HEK293 (cell line): Measurements from ENCODE around the gene NUAK1.

ENCODE experiments used
- CTCF ChIA-PET: fragments of 350-600 bp; formaldehyde crosslinking; extraction: SDS; loops from one replicate; lab custom pipeline; 2021; ENCODE audit warnings: antibody characterized with exemption; lab: Yijun Ruan, JAX
- POLR2A ChIA-PET: fragments of 300-600 bp; formaldehyde crosslinking; extraction: SDS; loops from one replicate; lab custom pipeline; 2020; ENCODE audit warnings: antibody characterized with exemption, inconsistent platforms; lab: Yijun Ruan, JAX
- H3K27ac ChIP-seq: fragments of 200-500 bp; sonication (Bioruptor generic); 2 replicates; pipeline ENCODE4 v1.5.1; 2014; ENCODE audit warnings: low read depth, low read length, control low read depth, inconsistent platforms; ENCODE audit errors: extremely low read depth
- H3K36me3 ChIP-seq, 2 experiments: fragments of 200-500 bp in 1 of 2; sonication (Bioruptor generic) in 1 of 2; 1 replicate in 1 of 2; 2 replicates in 1 of 2; pipeline ENCODE4 v1.5.1; 2014 to 2017; ENCODE audit warnings: inconsistent platforms in 2 of 2, low read length in 2 of 2; ENCODE audit not compliant: control insufficient read depth in 2 of 2, insufficient read depth in 1 of 2
- H3K4me1 ChIP-seq: fragments of 200-500 bp; sonication (Bioruptor generic); 2 replicates; pipeline ENCODE4 v1.5.1; 2014; ENCODE audit warnings: mild to moderate bottlenecking, low read length, inconsistent platforms; ENCODE audit not compliant: control insufficient read depth, insufficient read depth
- H3K4me3 ChIP-seq: 2 replicates; pipeline ENCODE4 v1.5.1; 2011; ENCODE audit warnings: low read depth, mild to moderate bottlenecking, control low read depth, low read length, moderate library complexity
- H3K9me3 ChIP-seq: fragments of 200-500 bp; sonication (Bioruptor generic); 2 replicates; pipeline ENCODE4 v1.5.1; 2014; ENCODE audit warnings: low read depth, low read length, inconsistent platforms; ENCODE audit not compliant: control insufficient read depth, insufficient read depth
- GFI1B ChIP-seq: fragments of 450-650 bp; formaldehyde crosslinking; IDR thresholded peaks from 2 replicates; pipeline ENCODE4 v1.5.1; 2016; ENCODE audit warnings: missing biosample characterization, missing genetic modification characterization
- MYNN ChIP-seq: fragments of 450-650 bp; formaldehyde crosslinking; IDR thresholded peaks from 2 replicates; pipeline ENCODE4 v1.5.1; 2016; ENCODE audit warnings: missing biosample characterization, missing genetic modification characterization, borderline replicate concordance
- MZF1 ChIP-seq: fragments of 450-650 bp; formaldehyde crosslinking; IDR thresholded peaks from 2 replicates; pipeline ENCODE4 v1.5.1; 2017; ENCODE audit warnings: missing biosample characterization, missing genetic modification characterization, borderline replicate concordance
- OSR2 ChIP-seq: fragments of 450-650 bp; formaldehyde crosslinking; IDR thresholded peaks from 2 replicates; pipeline ENCODE4 v1.5.1; 2016; ENCODE audit warnings: missing biosample characterization, missing genetic modification characterization
- PRDM1 ChIP-seq: fragments of 450-650 bp; formaldehyde crosslinking; IDR thresholded peaks from 2 replicates; pipeline ENCODE4; 2016; ENCODE audit warnings: missing biosample characterization, missing genetic modification characterization
- ZBTB44 ChIP-seq: fragments of 450-650 bp; IDR thresholded peaks from 2 replicates; pipeline ENCODE4 v1.5.1; 2018; ENCODE audit warnings: missing biosample characterization, mild to moderate bottlenecking, missing genetic modification characterization
- ZBTB6 ChIP-seq: fragments of 450-650 bp; formaldehyde crosslinking; IDR thresholded peaks from 2 replicates; pipeline ENCODE4 v1.5.1; 2017; ENCODE audit warnings: missing biosample characterization, missing genetic modification characterization
- ZBTB8A ChIP-seq: fragments of 450-650 bp; formaldehyde crosslinking; IDR thresholded peaks from 2 replicates; pipeline ENCODE4 v1.5.1; 2016; ENCODE audit warnings: missing biosample characterization, missing genetic modification characterization
- ZEB2 ChIP-seq: fragments of 450-650 bp; formaldehyde crosslinking; IDR thresholded peaks from 2 replicates; pipeline ENCODE4 v1.5.1; 2016; ENCODE audit warnings: missing biosample characterization, missing genetic modification characterization
- ZNF114 ChIP-seq: fragments of 450-650 bp; formaldehyde crosslinking; IDR thresholded peaks from 2 replicates; pipeline ENCODE4 v1.5.0; 2017; ENCODE audit warnings: missing biosample characterization, missing genetic modification characterization
- ZNF138 ChIP-seq: fragments of 450-650 bp; formaldehyde crosslinking; IDR thresholded peaks from 2 replicates; pipeline ENCODE4 v1.5.1; 2016; ENCODE audit warnings: missing biosample characterization, missing genetic modification characterization, borderline replicate concordance
- ZNF16 ChIP-seq: fragments of 450-650 bp; formaldehyde crosslinking; IDR thresholded peaks from 2 replicates; pipeline ENCODE4 v1.5.1; 2016; ENCODE audit warnings: low read depth, missing biosample characterization, missing genetic modification characterization
- ZNF18 ChIP-seq: fragments of 450-650 bp; formaldehyde crosslinking; IDR thresholded peaks from 2 replicates; pipeline ENCODE4 v1.5.1; 2016; ENCODE audit warnings: missing biosample characterization, missing genetic modification characterization
- ZNF184 ChIP-seq: fragments of 450-650 bp; IDR thresholded peaks from 2 replicates; pipeline ENCODE4 v1.5.1; 2018; ENCODE audit warnings: missing biosample characterization, mild to moderate bottlenecking, missing genetic modification characterization
- ZNF214 ChIP-seq: fragments of 450-650 bp; formaldehyde crosslinking; IDR thresholded peaks from 2 replicates; pipeline ENCODE4 v1.5.1; 2017; ENCODE audit warnings: missing biosample characterization, mild to moderate bottlenecking, missing genetic modification characterization, borderline replicate concordance
- ZNF221 ChIP-seq: fragments of 450-650 bp; formaldehyde crosslinking; IDR thresholded peaks from 2 replicates; pipeline ENCODE4 v1.5.1; 2017; ENCODE audit warnings: missing biosample characterization, missing genetic modification characterization, borderline replicate concordance
- ZNF223 ChIP-seq: fragments of 450-650 bp; formaldehyde crosslinking; IDR thresholded peaks from 2 replicates; pipeline ENCODE4 v1.5.1; 2016; ENCODE audit warnings: missing biosample characterization, missing genetic modification characterization
- ZNF280C ChIP-seq: fragments of 450-650 bp; formaldehyde crosslinking; IDR thresholded peaks from 2 replicates; pipeline ENCODE4 v1.5.1; 2016; ENCODE audit warnings: missing biosample characterization, missing genetic modification characterization
- ZNF391 ChIP-seq: fragments of 450-650 bp; formaldehyde crosslinking; IDR thresholded peaks from 2 replicates; pipeline ENCODE4 v1.5.1; 2016; ENCODE audit warnings: low read depth, missing biosample characterization, missing genetic modification characterization, borderline replicate concordance
- ZNF398 ChIP-seq: fragments of 450-650 bp; formaldehyde crosslinking; IDR thresholded peaks from 2 replicates; pipeline ENCODE4 v1.5.1; 2017; ENCODE audit warnings: missing biosample characterization, missing genetic modification characterization
- ZNF548 ChIP-seq: fragments of 450-650 bp; formaldehyde crosslinking; IDR thresholded peaks from 2 replicates; pipeline ENCODE4 v1.5.1; 2016; ENCODE audit warnings: missing biosample characterization, missing genetic modification characterization
- ZNF580 ChIP-seq: fragments of 450-650 bp; formaldehyde crosslinking; IDR thresholded peaks from 2 replicates; pipeline ENCODE4 v1.5.1; 2016; ENCODE audit warnings: missing biosample characterization, missing genetic modification characterization
- ZNF645 ChIP-seq: fragments of 450-650 bp; formaldehyde crosslinking; IDR thresholded peaks from 2 replicates; pipeline ENCODE4; 2016; ENCODE audit warnings: missing biosample characterization, missing genetic modification characterization
- ZNF670 ChIP-seq: fragments of 450-650 bp; formaldehyde crosslinking; IDR thresholded peaks from 2 replicates; pipeline ENCODE4 v1.5.1; 2016; ENCODE audit warnings: missing biosample characterization, missing genetic modification characterization, low read depth
- ZSCAN30 ChIP-seq: fragments of 450-650 bp; IDR thresholded peaks from 2 replicates; pipeline ENCODE4 v1.5.1; 2018; ENCODE audit warnings: missing biosample characterization, mild to moderate bottlenecking, missing genetic modification characterization, moderate library complexity
- ZSCAN5A ChIP-seq: fragments of 450-650 bp; formaldehyde crosslinking; IDR thresholded peaks from 2 replicates; pipeline ENCODE4 v1.5.1; 2016; ENCODE audit warnings: missing biosample characterization, missing genetic modification characterization

NUAK1 gene

GRCh38 chr12:106136263-106136662 lies 2.5 kb downstream of the NUAK1 start:
- Histone ChIP-seq H3K36me3 (no peaks in the 10 kb centered on the region), H3K27ac (peak overlapping the region; percentile 8; the same call in 1 of the 2 replicates), H3K4me1 (peaks cover 18% of the 10 kb centered on the region), H3K9me3 (no peaks in the 10 kb centered on the region), H3K4me3 (no peak overlapping the region)
- POLR2A ChIA-PET = interaction anchor here (0.7 to 1.4 kb wide), 3 partner anchors 90 to 431 kb away, joined by 3 to 4 read pairs (median 3); no protein-coding TSS in a partner anchor
- CTCF ChIA-PET = interaction anchor here (0.6 to 6.2 kb wide), 53 partner anchors 8 to 819 kb away, joined by 3 to 55 read pairs (median 4); no protein-coding TSS in a partner anchor
- TF ChIP-seq ZBTB44 (tag by site-specific recombination) = 0 out of 2 replicates have a peak, but pooled peaks have one; percentile 33
- TF ChIP-seq ZEB2 = 0 out of 2 replicates have a peak, but pooled peaks have one; percentile 24
- TF ChIP-seq ZNF670 (tag by site-specific recombination) = no peak
- no peak for TF ChIP-seq MYNN
- TF ChIP-seq ZSCAN5A (tag by site-specific recombination) = peak; percentile 54; the same call in 1 of the 2 replicates
- TF ChIP-seq ZSCAN30 (tag by site-specific recombination) = peak; percentile 47; the same call in 1 of the 2 replicates
- peak; percentile 79 for TF ChIP-seq PRDM1 (tag by site-specific recombination)
- peak; percentile 41 for TF ChIP-seq MZF1
- TF ChIP-seq ZNF18 (tag by site-specific recombination) = no peak
- peak; percentile 36; the same call in 1 of the 2 replicates for TF ChIP-seq ZBTB8A (tag by site-specific recombination)
- TF ChIP-seq ZNF398 (tag by site-specific recombination) = no peak
- no peak for TF ChIP-seq ZNF138 (tag by site-specific recombination)
- no peak for TF ChIP-seq ZNF645 (tag by site-specific recombination)
- 0 out of 2 replicates have a peak, but pooled peaks have one; percentile 22 for TF ChIP-seq ZNF184 (tag by site-specific recombination)
- no peak for TF ChIP-seq ZNF16 (tag by site-specific recombination)
- no peak for TF ChIP-seq ZNF221 (tag by site-specific recombination)
- no peak for TF ChIP-seq ZNF280C
- TF ChIP-seq ZNF391 (tag by site-specific recombination) = 0 out of 2 replicates have a peak, but pooled peaks have one; percentile 24
- TF ChIP-seq GFI1B (tag by site-specific recombination) = peak; percentile 57; the same call in 1 of the 2 replicates
- TF ChIP-seq ZNF223 (tag by site-specific recombination) = no peak
- no peak for TF ChIP-seq ZNF548
- no peak for TF ChIP-seq OSR2 (tag by site-specific recombination)
- 0 out of 2 replicates have a peak, but pooled peaks have one; percentile 13 for TF ChIP-seq ZBTB6 (tag by site-specific recombination)
- TF ChIP-seq ZNF114 = no peak
- no peak for TF ChIP-seq ZNF580
- TF ChIP-seq ZNF214 (tag by site-specific recombination) = no peak
